ENCODE results near the gene SURF4. TPM values are rescaled to one million over a fixed set of nuclear protein-coding genes. Genes with fewer than 3 reads are reported as not detected.
A peak's percentile ranks its signal among the peaks of the same experiment; 100 is the strongest.

The SURF4 gene
- 333 and 361 TPM in 2 replicates for total RNA-seq (2014; rRNA removed; shearing (Covaris generic))

- peak; percentile 95 for DNase-seq (ENCODE audit: low spot score)
- in situ Hi-C loops (cut with HindIII; ENCODE audit: low sequenced_read_pairs) = loop anchor here (5.0 kb wide), 1 partner anchor 41 kb away; the partner anchor contains the start of gene REXO4
Observed at GRCh38 chr9:133375724-133376654, at the start of gene SURF4, which contains the start of gene STKLD1. Gene SURF4, minus strand, starts transcription at chr9:133376060. Its CDS starts 91 bp downstream, at chr9:133375969. Gene STKLD1, plus strand, starts transcription at chr9:133376366. Its CDS starts 108 bp downstream, at chr9:133376474.

- in situ Hi-C loops (cut with HindIII; ENCODE audit: low sequenced_read_pairs) = no loop called here
- DNase-seq (ENCODE audit: low spot score) = no peak
Observed at GRCh38 chr9:133425049-133425632, 49.3 kb upstream of the SURF4 start.

DNA sequence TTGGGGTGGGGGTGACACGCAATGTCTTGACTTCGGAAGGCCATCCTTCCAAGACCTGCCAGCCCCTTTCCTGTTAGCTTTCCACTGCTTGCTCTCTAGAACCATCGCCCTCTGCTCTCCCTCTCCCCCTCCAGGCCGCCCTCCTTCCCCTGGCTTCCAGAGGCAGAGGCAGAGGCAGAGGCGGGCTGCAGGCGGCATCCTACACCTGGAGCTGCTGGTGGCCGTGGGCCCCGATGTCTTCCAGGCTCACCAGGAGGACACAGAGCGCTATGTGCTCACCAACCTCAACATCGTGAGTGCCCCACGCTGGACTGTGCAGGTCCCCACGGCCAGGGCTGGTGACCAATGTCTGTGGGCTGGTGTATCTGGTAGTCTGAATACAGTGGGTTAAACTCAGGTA is 48.3 kb upstream of the SURF4 start:
- in situ Hi-C loops (cut with HindIII; ENCODE audit: low sequenced_read_pairs) = no loop called here
- DNase-seq (ENCODE audit: low spot score) = no peak

GRCh38 chr9:133423216-133423615 is 47.4 kb upstream of the SURF4 start:
- in situ Hi-C loops (cut with HindIII; ENCODE audit: low sequenced_read_pairs) = no loop called here
- no peak for DNase-seq (ENCODE audit: low spot score)

DNA sequence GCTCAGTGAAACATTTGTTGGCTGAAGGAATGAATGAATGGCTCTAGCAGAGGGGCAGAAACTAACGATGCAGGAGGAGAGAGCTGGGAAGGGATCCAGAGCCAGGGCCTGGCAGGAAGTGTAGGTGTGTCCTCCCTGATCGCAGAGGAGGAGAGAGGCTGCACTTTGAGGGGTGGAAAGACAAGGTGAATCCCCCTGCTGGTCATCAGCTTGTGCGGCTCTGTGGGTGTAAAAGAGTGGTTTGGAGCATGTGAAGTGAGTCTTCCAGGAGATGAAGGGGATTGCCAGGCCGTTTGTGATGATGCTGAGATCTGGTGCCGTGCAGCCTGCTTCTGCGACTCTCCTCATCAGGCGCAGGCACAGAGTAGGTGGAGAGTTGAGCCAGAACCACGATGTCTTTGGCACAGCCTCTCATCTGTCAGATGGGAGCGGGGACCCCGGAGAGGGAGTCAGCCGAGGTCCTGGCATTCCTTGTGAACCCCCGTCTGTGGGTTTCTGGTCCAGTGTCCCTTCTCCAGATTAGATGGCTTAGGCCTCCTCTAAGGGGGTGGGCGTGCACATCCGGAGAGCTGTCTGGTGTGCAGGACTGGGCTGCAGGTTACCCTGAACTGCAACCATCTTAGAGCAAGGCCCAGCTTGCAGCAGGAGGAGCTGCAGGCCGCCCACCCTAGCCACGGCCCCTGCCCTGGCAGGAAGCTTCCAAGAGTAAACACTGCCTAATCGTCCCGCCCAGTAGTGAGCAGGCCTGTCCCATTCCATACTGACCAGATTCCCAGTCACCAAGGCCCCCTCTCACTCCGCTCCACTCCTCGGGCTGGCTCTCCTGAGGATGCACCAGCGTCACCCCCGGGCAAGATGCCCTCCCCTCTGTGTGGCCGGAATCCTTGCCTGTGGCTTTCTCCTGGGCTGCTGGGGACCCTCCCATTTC is 46.0 kb upstream of the SURF4 start, which contains the start of gene ADAMTS13:
Gene ADAMTS13 (plus strand): TSS at position 753 of the 928 bp plus-strand sequence. CDS start 77 bp downstream, at position 830.
- in situ Hi-C loops (cut with HindIII; ENCODE audit: low sequenced_read_pairs) = no loop called here
- peak; percentile 30 for DNase-seq (ENCODE audit: low spot score)

DNA sequence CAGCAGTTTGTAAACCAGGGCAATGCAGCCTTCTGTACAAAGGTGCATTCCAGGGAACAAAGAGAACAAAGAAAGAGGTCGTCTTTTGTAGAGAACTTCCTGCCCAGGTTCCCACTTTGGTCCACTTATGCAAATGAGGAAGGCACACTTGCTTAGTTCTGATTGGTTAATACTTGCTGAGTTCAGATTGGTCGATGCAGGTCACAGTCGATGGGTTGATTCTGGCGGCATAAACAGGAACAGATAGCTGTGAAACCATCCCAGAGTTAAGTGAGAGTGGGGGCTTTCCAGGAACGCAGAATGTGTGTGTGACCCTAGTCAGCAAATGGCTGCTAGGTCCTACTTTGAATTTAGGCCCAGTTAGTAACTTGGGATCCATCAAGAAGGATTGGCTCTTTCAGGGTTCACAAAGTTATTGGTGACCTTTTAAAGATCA is 44.5 kb upstream of the SURF4 start:
- in situ Hi-C loops (cut with HindIII; ENCODE audit: low sequenced_read_pairs) = no loop called here

GRCh38 chr9:133419005-133419404 is 43.1 kb upstream of the SURF4 start:
- no peak for DNase-seq (ENCODE audit: low spot score)
- in situ Hi-C loops (cut with HindIII; ENCODE audit: low sequenced_read_pairs) = loop anchor here (5.0 kb wide), 1 partner anchor 42 kb away; the partner anchor contains the start of genes STKLD1 and SURF4

More for the DNA sequence above, 44.5 kb upstream of the SURF4 start:
- no peak for DNase-seq (ENCODE audit: low spot score)

GRCh38 chr9:133417541-133418461 is 41.9 kb upstream of the SURF4 start, which contains the start of gene REXO4:
Gene REXO4, minus strand, starts transcription at chr9:133418010. Its CDS starts 166 bp downstream, at chr9:133417844.
- in situ Hi-C loops (cut with HindIII; ENCODE audit: low sequenced_read_pairs) = loop anchor here (5.0 kb wide), 1 partner anchor 40 kb away; the partner anchor contains the start of genes STKLD1 and SURF4
- DNase-seq (ENCODE audit: low spot score) = peak; percentile 86

DNA sequence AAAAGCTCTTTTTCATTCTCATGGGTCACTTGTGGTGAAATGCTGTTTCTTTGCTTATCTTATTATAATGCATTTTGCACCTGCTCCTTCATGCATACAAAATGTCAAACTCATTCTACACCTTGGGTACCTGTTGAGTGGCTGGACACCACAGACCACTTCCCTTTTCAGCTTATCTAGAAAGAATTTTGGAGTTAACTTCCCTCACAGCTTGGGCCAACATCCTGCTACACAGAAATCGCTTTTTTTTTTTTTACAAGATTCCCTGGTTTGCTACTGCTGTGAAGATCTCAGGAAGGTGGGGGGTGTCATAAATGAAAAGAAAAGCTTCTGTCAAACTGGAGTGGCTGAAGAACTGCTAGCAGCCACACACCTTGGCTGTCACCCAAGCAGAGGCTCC is 39.3 kb upstream of the SURF4 start:
- in situ Hi-C loops (cut with HindIII; ENCODE audit: low sequenced_read_pairs) = loop anchor here (5.0 kb wide), 1 partner anchor 38 kb away; the partner anchor contains the start of genes STKLD1 and SURF4
- DNase-seq (ENCODE audit: low spot score) = no peak

DNA sequence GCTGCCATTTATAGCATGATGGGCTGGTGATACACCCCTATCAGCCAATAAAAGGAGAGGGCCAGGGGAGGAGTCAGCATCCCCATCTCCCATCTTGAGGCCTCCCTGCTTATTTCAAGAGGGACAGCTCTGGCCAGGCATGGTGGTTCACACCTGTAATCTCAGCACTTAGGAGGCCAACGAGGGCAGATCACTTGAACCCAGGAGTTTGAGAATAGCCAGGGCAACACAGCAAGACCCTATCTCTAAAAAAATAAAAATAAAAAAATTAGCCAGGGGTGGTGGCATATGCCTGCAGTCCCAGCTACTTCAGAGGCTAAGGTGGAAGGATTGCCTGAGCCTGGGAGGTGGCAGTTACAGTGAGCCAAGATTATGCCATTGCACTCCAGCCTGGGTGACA is 32.2 kb upstream of the SURF4 start:
- in situ Hi-C loops (cut with HindIII; ENCODE audit: low sequenced_read_pairs) = no loop called here
- no peak for DNase-seq (ENCODE audit: low spot score)

DNA sequence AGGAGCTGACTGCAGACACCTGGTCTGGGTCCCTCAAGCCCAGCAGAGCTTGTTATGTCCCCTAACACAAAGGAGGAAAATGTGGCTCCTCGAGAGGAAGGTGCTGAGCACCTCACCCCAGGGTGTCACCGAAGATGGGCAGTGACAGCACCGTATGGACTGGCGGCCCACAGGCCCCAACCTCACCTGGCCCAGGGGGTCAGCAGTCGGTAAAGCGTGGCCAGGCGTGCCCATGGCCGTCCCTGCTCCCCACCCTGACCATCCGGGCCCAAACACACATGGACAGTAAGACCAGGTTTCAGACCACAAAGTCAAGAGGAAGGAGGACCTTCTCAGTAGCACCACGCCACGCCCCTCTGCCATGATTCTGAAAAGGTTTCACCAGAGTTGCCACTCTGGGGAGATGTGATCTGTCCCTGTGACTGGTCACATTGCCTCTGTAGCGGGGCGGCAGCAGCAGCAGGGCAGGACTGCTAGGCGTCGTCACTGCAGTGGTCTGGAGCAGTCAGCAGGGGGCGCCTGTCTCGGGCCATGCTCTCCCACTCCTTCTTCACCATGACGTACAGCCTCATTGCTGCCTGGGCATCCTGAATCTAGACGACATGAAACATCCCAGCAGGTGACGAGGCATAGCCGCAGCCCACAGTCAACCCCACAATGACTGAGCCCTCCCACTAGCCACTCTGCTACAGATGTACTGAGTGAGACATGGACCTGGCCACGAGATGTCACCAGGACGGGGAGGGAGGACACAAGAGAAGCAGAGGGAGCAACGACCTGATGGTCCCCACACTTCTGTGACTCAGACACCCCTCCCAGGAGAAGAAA is 30.8 kb upstream of the SURF4 start:
- in situ Hi-C loops (cut with HindIII; ENCODE audit: low sequenced_read_pairs) = no loop called here

DNA sequence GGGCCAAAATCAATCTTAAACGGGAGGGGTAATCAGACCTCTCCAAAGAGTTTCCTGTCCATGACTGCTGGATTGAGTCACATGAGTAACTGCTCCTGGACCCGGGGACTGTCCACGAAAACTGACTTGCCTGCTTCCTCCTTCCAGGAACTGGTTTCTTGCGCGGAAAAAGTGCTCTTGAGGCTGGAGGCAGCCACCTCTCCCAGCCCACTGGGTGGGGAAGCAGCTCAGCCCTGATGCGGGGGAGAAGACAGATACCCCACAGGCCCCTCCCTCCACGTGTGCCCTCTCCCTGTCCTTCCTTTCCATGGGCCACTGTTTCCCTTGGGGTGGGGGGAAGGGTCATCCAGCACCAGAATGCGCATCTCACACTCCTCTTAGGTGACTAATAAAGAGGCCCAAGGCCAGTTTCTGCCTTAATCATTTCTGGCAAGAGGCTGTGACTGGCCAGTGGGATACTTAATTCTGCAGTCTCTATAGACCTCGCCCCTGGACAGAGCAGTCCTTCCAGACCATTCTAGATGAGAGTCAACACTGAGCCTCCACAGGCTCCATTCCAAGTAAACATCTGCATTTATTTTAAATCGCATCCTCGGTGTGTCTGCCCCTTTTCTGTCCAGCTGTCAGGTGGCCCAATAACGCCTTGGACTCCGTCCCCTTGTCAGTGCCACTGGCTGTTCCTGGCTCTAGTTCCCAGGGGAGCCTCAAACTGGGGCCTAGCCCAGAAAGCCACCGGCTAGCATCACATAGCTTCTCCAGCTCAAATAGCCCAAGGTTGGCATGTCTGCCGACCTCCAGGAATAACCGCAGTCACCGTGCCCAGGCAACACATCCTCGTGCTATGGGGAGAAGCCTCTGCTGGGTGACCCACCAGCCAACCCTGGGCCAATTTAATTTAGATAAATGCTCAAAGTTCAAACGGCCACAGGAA is 29.9 kb upstream of the SURF4 start:
- no peak for DNase-seq (ENCODE audit: low spot score)
- in situ Hi-C loops (cut with HindIII; ENCODE audit: low sequenced_read_pairs) = no loop called here

More for the DNA sequence above, 30.8 kb upstream of the SURF4 start:
- DNase-seq (ENCODE audit: low spot score) = peak; percentile 73

DNA sequence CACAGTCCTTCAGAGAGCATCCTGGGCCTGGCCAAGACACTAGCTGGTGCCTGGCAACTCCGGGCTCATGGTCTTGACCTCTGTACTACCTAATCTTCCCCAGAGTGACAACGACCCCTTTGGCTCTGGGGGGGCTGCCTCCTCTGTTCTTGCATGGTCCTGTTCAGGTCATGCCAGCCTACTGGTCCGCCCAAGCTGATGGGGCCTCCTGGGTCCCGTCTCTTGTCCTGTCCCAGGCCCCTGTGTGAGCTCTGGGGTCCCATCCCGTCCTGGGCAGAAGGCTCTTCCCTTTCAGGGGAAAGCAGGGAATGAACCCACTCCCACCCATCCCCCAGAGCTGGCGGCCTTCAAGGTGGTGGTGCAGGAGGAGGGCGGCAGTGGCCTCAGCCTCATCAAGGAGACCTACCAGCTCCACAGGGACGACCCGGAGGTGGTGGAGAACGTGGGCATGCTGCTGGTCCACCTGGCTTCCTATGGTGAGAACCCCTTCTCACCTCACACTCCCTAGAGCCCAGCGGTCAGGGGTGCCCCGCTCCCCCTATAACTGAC is 28.7 kb upstream of the SURF4 start:
- no peak for DNase-seq (ENCODE audit: low spot score)
- in situ Hi-C loops (cut with HindIII; ENCODE audit: low sequenced_read_pairs) = no loop called here

DNA sequence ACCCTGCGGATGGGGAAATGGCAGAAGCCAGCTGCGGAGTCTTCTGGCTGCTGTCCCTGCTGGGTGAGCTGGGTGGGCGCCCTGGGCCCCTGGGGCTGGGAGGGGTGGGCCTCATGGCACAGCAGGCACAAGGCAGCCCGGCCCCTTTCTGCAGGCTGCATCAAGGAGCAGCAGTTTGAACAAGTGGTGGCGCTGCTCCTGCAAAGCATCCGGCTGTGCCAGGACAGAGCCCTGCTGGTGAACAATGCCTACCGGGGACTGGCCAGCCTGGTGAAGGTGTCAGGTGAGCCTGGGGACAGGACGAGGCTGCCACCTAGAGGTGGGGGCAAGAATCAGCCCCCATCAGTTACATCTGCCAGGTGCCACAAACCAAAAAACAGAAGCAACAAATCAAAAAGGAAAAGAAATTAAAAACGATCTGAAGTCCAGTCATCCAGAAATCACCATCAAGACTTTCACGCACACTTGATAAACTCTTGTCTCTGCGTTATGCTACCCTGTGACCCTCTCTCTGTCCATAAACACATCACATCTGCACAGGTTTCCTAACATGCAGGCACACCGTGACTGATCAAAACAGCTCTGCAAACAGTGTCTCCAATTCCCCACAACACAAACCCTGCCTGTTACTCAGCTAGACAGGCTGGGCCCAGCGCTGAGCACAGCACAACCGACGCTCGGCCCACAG is 28.1 kb upstream of the SURF4 start:
- in situ Hi-C loops (cut with HindIII; ENCODE audit: low sequenced_read_pairs) = no loop called here

GRCh38 chr9:133402689-133403088 is 26.8 kb upstream of the SURF4 start:
- DNase-seq (ENCODE audit: low spot score) = no peak
- in situ Hi-C loops (cut with HindIII; ENCODE audit: low sequenced_read_pairs) = no loop called here

More for the DNA sequence above, 28.1 kb upstream of the SURF4 start:
- DNase-seq (ENCODE audit: low spot score) = peak; percentile 10
